A673 (cell line): ENCODE measurements around the gene TGFBR1.

ENCODE experiments used
- EZH2 ChIP-seq: fragments of 200-600 bp; sonication (generic); IDR thresholded peaks from 2 replicates; pipeline ENCODE4 v1.6.1; 2017; ENCODE audit warnings: borderline replicate concordance, low read depth, mild to moderate bottlenecking, mixed read lengths, antibody characterized with exemption, low read length; ENCODE audit not compliant: poor library complexity, severe bottlenecking
- TF ChIP-seq, protein P1 (sequence below): fragments of 300-800, 200-600 bp; sonication (generic); conservative IDR thresholded peaks from 2 replicates; pipeline ENCODE4 v1.5.1; 2017; ENCODE audit warnings: low read depth, mild to moderate bottlenecking, antibody characterized with exemption, low read length, moderate library complexity, mixed read lengths

DNA sequence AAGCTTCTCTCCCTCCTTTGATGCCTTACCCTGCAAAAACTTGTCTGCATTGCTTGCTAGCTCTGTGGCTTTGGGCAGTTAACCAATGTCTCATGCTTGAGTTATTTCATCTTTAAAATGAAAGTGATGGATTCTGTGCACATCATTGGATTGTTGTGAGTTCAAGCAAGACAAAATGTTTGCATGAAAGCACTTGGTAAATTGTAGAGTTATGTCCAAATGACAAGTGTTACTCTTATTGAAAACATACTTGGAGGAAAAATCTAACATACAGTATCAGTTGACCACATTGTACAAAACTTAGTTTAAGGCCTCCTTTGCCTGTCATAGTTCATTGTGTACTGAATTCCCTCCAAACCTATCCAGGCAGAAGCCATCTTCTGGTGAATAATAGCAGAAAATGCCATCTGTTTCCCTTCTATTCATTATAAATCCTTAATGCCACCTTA lies 30.0 kb downstream of the TGFBR1 start:
- TF ChIP-seq, protein P1, sequence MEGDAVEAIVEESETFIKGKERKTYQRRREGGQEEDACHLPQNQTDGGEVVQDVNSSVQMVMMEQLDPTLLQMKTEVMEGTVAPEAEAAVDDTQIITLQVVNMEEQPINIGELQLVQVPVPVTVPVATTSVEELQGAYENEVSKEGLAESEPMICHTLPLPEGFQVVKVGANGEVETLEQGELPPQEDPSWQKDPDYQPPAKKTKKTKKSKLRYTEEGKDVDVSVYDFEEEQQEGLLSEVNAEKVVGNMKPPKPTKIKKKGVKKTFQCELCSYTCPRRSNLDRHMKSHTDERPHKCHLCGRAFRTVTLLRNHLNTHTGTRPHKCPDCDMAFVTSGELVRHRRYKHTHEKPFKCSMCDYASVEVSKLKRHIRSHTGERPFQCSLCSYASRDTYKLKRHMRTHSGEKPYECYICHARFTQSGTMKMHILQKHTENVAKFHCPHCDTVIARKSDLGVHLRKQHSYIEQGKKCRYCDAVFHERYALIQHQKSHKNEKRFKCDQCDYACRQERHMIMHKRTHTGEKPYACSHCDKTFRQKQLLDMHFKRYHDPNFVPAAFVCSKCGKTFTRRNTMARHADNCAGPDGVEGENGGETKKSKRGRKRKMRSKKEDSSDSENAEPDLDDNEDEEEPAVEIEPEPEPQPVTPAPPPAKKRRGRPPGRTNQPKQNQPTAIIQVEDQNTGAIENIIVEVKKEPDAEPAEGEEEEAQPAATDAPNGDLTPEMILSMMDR = no peak
- no peak for TF ChIP-seq EZH2
